ENCODE data around the gene ANKS3.

Gene ANKS3

GRCh38 chr16:4697848-4698291, 36.2 kb downstream of the ANKS3 start:
- TF ChIP-seq, protein P1, sequence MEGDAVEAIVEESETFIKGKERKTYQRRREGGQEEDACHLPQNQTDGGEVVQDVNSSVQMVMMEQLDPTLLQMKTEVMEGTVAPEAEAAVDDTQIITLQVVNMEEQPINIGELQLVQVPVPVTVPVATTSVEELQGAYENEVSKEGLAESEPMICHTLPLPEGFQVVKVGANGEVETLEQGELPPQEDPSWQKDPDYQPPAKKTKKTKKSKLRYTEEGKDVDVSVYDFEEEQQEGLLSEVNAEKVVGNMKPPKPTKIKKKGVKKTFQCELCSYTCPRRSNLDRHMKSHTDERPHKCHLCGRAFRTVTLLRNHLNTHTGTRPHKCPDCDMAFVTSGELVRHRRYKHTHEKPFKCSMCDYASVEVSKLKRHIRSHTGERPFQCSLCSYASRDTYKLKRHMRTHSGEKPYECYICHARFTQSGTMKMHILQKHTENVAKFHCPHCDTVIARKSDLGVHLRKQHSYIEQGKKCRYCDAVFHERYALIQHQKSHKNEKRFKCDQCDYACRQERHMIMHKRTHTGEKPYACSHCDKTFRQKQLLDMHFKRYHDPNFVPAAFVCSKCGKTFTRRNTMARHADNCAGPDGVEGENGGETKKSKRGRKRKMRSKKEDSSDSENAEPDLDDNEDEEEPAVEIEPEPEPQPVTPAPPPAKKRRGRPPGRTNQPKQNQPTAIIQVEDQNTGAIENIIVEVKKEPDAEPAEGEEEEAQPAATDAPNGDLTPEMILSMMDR (conservative IDR thresholded peaks at IDR 0.05; ENCODE audit: control insufficient read depth, insufficient read depth, low read depth, low read length), result no peak
- no peak for DNase-seq (ENCODE audit: low read depth)
- no peak overlapping the region for H3K4me3 ChIP-seq (ENCODE audit: control insufficient read depth, low read depth, low read length)

- no peak overlapping the region for H3K4me3 ChIP-seq (ENCODE audit: control insufficient read depth, low read depth, low read length)
- DNase-seq (ENCODE audit: low read depth), result no peak
- TF ChIP-seq, protein P1 (conservative IDR thresholded peaks at IDR 0.05; ENCODE audit: control insufficient read depth, insufficient read depth, low read depth, low read length), result no peak
Observed at GRCh38 chr16:4696905-4697847, 36.9 kb downstream of the ANKS3 start.

GRCh38 chr16:4696172-4696904, 37.7 kb downstream of the ANKS3 start:
- DNase-seq (ENCODE audit: low read depth), result peak; percentile 37
- TF ChIP-seq, protein P1 (conservative IDR thresholded peaks at IDR 0.05; ENCODE audit: control insufficient read depth, insufficient read depth, low read depth, low read length), result no peak
- H3K4me3 ChIP-seq (ENCODE audit: control insufficient read depth, low read depth, low read length), result no peak overlapping the region

GRCh38 chr16:4695473-4696171, 38.4 kb downstream of the ANKS3 start:
- no peak for DNase-seq (ENCODE audit: low read depth)
- TF ChIP-seq, protein P1 (conservative IDR thresholded peaks at IDR 0.05; ENCODE audit: control insufficient read depth, insufficient read depth, low read depth, low read length), result no peak
- no peak overlapping the region for H3K4me3 ChIP-seq (ENCODE audit: control insufficient read depth, low read depth, low read length)

GRCh38 chr16:4694642-4695451, 39.2 kb downstream of the ANKS3 start:
- no peak for DNase-seq (ENCODE audit: low read depth)
- TF ChIP-seq, protein P1 (conservative IDR thresholded peaks at IDR 0.05; ENCODE audit: control insufficient read depth, insufficient read depth, low read depth, low read length), result no peak
- H3K4me3 ChIP-seq (ENCODE audit: control insufficient read depth, low read depth, low read length), result peak overlapping the region; percentile 70
